Stimulated activated CD4-positive, alpha-beta T cell treated with anti-CD3 and anti-CD28 coated beads, TNF-alpha, amount 100 ng/mL, for 1 hour (primary cell): Measurements from ENCODE around the gene PABPN1L.
"Not testable (repeated sequence)": the region's sequence is repeated elsewhere in the genome, so short reads cannot be mapped to it uniquely, and the experiment has no call there.

Source experiments
- DNase-seq, 3 donors: peaks; one replicate each; pipeline ENCODE4 v3.0.0-alpha.2; 2020; ENCODE audit warnings: low read depth in 3 of 3, low spot score in 1 of 3

The PABPN1L gene

GRCh38 chr16:88833086-88833485 lies 33.4 kb downstream of the PABPN1L start:
- DNase-seq, result no peak

DNA sequence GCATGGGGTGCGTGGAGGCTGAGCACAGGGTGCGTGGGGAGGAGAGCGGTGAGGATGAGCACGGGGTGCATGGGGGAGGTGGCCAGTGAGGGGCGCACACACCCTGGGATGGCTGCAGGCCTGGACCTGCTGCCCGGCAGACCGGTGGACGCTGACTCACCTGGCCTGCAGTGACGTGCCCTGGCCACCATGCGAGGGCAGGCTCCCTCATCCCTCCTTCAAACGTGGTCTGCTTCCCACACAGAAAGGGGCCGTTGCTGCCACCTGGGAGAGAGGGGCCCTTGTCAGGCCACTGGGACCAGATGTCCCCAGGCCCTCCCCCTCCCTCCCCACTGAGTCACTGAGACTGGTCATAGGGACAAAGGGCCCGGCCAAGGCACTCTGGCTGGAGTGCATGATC lies 34.6 kb downstream of the PABPN1L start:
- no peak for DNase-seq

DNA sequence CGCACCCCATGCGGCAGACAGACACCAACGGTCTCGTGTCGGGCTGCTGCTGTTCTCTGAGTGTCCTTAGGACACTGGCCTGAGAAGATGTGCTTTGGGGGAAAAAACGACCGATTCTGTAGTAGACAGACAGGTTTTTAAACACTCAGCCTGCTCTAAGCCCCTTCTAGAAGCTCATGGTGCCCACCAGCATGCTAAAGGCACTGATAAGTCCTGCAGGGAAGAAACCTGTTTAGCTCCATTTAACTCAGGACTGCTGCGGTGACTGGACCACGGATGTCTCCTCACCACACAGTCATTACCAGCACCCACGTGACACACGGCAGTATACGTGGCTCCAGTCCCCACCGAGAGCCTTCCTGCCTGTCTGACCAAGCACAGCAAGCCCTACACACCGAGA lies 35.7 kb downstream of the PABPN1L start:
- DNase-seq, result no peak

DNA sequence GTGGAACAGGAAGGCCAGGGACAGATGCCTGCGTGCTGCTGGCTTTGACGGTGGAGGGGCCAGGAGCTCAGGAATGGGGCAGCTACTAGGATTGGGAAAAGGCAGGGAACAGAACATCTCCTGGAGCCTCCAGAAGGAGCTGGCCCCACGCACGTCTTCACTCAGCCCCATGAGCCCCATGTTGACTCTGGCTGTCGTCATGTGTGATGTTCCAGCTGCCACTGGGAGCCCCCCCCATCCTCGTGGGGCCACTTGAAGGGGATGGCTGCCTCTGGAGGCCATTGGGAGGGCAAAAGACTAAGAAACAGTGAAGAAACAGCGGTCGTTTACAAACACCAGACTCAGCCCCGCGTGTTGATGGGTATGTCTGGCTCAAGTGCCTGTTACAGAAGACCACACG lies 36.2 kb downstream of the PABPN1L start:
- no peak for DNase-seq

DNA sequence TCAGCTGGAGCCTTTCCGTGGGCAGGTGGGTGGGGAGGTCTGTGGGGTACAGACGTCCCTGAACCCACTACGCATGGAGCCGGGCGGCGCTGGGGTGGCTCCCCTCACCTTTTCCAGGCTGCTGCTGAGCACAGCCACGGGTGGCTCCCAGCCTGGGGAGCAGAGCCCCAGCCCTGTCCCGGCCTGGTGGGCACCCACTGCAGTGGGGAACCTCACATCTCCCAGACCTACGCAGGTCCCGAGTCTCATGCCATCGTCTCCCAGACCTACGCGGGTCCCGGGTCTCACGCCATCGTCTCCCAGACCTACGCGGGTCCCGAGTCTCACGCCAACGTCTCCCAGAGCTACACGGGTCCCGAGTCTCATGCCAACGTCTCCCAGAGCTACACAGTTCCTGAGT lies 37.7 kb downstream of the PABPN1L start:
- DNase-seq, result no peak

DNA sequence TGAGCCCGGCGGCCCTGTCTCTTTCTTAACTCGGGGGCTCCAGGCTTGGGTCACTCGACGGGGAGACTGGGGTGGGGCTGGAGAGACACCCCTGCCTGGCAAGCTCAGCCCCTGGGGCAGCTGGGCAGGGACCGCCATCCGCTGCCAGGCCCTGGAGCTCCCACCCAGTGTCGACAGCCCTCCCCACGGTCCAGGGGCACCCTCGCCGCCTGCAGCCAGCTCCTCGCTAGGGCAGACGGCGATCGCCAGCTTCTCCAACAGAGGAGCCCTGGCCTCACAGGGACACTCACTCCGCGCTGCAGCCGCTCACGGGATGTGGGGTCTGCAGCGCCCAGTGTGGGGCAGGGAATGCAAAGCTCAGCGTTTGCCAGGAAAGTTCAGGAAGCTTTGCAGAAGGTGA lies 38.7 kb downstream of the PABPN1L start:
- no peak for DNase-seq

- no peak for DNase-seq
Observed at GRCh38 chr16:88826070-88826840, 40.2 kb downstream of the PABPN1L start.

DNA sequence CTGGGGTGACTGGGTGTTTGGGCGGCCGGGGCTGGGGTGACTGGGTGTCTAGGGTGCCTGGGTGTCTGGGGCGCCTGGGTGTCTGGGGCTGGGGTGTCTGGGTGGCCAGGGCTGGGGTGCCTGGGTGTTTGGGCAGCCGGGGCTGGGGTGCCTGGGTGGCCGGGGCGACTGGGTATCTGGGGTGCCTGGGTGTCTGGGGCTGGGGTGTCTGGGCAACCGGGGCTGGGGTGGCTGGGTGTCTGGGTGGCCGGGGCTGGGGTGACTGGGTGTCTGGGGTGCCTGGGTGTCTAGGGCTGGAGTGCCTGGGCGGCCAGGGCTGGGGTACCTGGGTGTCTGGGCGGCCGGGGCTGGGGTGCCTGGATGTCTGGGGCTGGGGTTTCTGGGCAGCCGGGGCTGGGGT lies 41.3 kb downstream of the PABPN1L start:
- DNase-seq, result no peak

GRCh38 chr16:88824256-88825077 lies 42.0 kb downstream of the PABPN1L start:
- no peak for DNase-seq

GRCh38 chr16:88823646-88824045 lies 42.8 kb downstream of the PABPN1L start:
- not testable (repeated sequence) for DNase-seq

DNA sequence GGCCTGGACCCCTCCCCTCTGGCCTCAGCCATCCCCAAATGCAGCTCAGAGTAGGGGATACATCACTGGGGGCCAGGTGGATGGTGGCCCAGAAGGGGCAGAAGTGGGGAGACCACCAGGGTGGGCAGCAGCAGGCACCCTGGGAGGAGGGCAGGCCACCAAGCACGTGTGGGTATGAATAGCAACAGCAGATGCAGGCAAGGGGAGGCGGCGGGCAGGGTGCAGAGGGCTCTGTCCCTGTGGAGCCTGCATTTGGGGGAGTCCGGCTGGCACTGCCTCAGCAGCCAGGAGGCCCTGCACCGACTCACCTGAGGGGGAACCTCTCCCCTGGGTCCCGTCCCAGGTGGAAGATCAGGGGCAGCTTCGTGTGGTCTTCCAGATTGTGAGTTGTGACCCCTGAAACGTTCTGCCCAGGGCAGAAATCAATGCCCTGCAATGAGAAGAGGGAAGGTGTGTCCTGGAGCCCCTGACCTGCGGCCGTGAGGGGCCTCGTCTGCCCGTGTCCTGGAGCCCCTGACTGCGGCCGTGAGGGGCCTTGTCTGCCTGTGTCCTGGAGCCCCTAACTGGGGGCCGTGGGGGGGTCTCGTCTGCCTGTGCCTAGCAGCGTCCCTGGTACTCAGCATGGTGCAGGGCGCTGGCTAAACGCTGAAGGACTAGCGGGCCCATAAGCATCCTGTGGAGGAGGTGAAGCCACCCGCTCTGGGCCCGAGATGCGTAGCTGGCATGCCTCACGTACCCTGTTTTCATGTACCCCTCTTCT lies 44.0 kb downstream of the PABPN1L start:
- no peak for DNase-seq

DNA sequence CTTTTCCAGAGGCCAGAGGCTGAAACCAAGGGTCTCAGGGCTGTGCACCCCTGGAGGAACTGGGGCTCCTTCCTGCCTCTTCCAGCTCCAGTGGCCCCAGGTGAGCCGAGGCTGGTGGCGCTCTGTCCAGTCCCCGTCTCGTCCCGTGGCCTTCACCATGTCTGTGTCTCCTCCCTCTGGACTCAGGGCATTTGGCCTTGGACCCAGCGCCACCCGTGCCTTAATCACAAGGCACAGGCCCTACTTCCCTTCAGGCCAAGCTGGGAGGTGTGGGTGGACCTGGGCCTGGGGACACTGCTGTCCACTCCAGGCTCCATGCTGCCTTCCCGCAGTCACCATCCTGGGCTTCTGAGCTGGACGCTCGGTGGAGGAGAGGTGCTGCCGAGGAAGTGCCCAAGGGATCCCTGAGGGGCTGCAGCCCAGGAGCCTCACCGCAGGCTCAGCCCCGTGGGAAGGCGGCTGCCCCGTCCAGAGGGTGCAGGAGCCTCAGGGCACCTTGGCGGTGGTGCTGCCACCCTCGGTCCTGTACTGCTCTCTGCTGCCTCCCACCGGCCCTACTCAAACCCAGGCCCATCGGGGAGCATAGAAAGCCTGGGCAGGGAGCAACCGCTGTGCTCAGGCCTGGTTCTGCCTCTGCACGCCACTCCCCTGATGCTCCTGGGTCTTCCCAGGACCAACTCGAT lies 45.2 kb downstream of the PABPN1L start:
- DNase-seq, result no peak

DNA sequence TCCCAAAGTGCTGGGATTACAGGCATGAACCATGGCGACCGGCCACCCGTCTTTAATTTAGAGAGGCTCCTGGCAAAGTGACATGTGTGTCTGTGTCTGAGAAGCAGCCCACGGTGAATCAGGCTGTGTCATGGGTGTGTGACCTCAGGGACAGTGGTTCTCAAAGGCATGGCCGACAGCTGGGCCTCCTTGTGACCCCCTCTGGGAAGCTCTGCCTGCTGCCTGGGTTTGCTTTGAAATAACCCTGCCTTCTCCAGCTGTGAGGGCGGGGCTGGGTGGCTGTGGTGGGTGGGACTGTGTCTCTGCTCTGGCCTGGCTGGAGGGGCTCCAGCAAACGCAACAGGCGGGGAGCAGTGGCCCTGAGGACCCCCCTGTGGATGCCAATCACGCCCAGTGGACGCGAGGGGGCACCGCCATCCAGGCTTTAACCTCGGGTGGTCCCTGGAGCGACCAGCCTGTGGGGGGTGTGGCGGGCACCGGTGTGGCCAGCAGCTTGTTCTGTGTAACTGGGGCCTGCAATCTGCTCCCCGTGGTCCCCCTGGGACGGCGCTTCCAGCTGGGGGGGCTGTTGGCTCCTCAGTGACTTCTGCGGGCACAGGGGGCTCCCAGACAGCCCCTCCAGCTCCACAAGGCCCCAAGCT lies 46.0 kb downstream of the PABPN1L start:
- DNase-seq, result no peak

DNA sequence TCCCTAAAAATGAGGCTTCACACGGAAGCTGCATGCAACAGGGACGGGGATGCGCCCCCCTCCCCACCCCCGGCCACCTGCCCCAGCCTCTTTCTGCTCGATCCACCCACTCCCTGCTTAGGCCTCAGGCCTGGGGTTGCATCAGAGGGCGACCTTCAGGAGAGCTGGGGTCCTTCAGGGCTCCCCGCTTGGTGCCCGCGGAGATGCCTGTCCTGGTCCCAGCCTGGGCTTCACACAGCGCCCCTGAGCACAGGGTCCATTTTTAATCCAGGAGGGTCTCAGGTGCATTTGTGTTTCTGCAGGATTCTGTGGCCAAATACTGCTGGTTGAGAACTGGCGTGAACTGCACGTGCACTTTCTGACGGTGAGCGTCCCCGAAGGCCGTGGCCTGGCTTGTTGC lies 47.3 kb downstream of the PABPN1L start:
- DNase-seq, result no peak

DNA sequence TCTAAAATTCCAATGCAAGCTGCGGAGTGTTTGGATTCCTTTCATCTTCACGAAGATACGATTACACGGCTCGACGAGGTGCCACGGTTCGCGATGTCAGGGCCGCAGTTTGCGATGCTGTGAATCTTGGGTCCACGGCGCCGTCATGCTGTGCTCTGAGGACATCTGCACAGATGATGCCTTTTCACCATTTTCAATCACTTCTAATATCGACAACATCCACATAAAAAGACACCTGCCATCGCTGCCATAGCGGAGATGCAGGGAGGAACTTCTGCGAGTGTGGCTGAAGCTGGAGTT lies 47.9 kb downstream of the PABPN1L start:
- no peak for DNase-seq

- DNase-seq, result no peak
Observed at GRCh38 chr16:88817785-88818574, 48.5 kb downstream of the PABPN1L start.

DNA sequence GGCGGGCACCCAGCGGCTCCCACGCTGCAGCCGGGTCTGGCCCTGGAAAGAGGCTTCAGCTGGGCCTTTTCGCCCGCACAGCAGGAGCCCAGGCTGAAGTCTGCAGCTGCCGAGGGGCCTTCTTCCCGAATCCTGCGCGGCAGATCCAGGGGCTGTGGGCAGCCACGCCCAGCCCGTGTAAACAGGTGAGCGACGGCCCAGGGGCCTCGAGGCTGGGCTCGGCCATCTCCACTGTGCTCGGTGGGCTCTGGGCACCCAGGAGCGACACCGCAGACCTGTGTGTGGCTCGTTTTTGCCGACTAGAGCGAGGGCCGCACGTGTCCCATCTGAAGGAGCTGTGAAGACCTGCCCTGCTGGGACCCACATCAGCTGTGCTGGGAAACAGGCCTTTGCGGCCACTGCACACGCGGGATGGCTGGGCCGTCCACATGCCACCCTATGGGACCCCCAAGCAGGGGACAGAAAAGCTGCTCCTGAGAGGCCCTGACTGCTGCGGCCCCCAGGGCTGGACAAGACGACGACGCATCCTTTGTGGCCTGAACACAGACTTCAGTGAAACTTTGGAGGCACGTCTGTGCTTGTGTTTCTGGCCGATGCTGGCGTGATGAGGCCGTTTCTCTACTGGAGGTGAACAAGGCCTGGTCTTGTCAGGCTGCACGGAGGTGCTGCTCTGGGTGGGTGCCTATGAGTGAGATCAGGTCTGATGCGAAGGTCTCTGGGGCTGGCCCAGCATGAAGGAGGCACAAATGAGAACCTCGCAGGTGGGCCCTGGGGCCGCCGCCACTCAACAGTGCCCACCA lies 49.5 kb downstream of the PABPN1L start:
- DNase-seq, result no peak

DNA sequence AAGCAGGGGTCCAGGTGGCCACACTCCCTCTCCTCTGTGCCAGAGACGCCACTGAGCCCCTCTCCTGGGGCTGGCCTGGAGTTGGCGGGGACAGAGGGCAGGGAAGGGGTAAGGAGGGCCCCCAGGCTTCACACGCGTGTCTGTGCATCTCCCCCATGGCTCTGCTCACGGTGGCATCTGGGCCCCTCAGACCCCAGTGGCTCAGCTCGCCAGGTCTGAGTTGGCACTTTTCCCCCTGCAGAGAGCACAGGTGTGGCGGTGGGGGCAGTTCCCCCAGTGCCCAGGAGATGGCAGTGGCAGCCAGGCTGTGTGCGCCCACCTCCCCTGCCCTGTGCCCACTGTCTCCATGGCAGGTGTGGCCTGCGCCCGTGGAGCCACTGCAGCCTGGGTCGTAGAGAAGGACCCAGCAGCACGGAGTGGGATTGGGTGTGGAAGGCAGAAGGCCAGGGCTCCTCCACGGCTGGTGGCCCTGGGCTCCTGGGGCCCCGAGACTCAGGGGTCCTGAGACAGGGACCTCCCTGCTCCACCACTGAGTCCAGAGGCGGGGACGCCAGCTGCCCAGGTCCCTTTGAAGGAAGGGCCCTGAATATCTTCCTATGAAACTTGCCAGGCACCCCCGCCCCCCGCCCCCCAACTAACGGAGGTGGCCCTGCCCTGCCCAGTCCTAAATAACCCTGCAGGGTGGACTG lies 50.4 kb downstream of the PABPN1L start:
- DNase-seq, result peak in 2 of 3 donors; percentile 36 to 54

DNA sequence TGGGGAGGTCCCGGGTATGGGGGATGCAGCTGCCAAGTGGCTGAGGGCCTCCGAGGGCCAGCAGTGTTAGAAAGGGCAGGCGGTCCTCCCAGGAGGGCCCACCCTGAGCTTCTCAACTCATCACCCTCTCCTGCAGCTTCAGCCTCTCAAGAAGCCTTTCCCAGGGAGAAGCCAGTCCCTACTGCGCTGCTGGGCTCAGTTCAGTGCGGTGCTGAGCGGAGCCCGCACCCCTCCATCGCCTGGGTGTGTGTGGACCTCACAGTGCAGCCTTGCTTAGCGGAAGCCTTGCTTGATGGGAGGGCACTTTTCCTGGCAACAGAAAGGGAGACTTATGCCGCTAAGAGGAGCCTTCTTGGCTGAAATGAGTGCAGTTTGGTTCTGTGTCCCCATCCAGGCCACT lies 51.2 kb downstream of the PABPN1L start:
- no peak for DNase-seq
